ENCODE measurements around the gene GLI3.

GRCh38 chr7:42110333-42110732 is 126.7 kb downstream of the GLI3 start:
- TF ChIP-seq CTCF (IDR thresholded peaks at IDR 0.05): no peak
- no peak for TF ChIP-seq EP300 (IDR thresholded peaks at IDR 0.05)

Data from stomach (tissue), 4 donors.